DND-41 (cell line): Measurements from ENCODE around the gene STX17.

Experiments
- ATAC-seq: fragments of 200-7000 bp; cut with Tn5 transposase; 3 replicates; pipeline ENCODE4 v1.9.1; 2021; ENCODE audit warnings: low read depth; ENCODE audit not compliant: insufficient read depth
- DNase-seq: peaks from one replicate; pipeline ENCODE4 v3.0.0-alpha.2; 2020
- H2AFZ ChIP-seq: 2 replicates; pipeline ENCODE4 v1.6.0; 2012; ENCODE audit warnings: low read depth, low read length
- H3K27ac ChIP-seq: 2 replicates; pipeline ENCODE4 v1.5.1; 2012; ENCODE audit warnings: low read length, inconsistent platforms
- H3K27me3 ChIP-seq: fragments of 200-600 bp; sonication (generic); 2 replicates; pipeline ENCODE4 v1.6.0; 2012; ENCODE audit warnings: low read length, mild to moderate bottlenecking, inconsistent platforms; ENCODE audit not compliant: insufficient read depth, poor library complexity
- H3K36me3 ChIP-seq: 2 replicates; pipeline ENCODE4 v1.5.1; 2012; ENCODE audit warnings: low read length, inconsistent platforms; ENCODE audit not compliant: insufficient read depth
- H3K4me1 ChIP-seq: 2 replicates; pipeline ENCODE4 v1.5.1; 2012; ENCODE audit warnings: mild to moderate bottlenecking, low read length; ENCODE audit not compliant: insufficient read depth
- H3K4me2 ChIP-seq: 2 replicates; pipeline ENCODE4 v1.6.0; 2012; ENCODE audit warnings: mild to moderate bottlenecking, moderate library complexity, low read length, inconsistent platforms; ENCODE audit not compliant: insufficient read depth
- H3K4me3 ChIP-seq, 2 experiments: fragments of 200-600 bp in 1 of 2; shearing (Covaris generic) in 1 of 2; 2 replicates each; pipeline ENCODE4 v1.5.1; 2012 to 2016; ENCODE audit warnings: inconsistent platforms in 2 of 2, low read length in 2 of 2, mild to moderate bottlenecking in 2 of 2, low read depth in 1 of 2, moderate library complexity in 1 of 2
- H3K79me2 ChIP-seq: 2 replicates; pipeline ENCODE4 v1.6.0; 2012; ENCODE audit warnings: low read length, inconsistent platforms; ENCODE audit not compliant: insufficient read depth
- H3K9ac ChIP-seq: 2 replicates; pipeline ENCODE4 v1.6.0; 2012; ENCODE audit warnings: low read depth, mild to moderate bottlenecking, inconsistent platforms, low read length, moderate library complexity
- H3K9me3 ChIP-seq: 2 replicates; pipeline ENCODE4 v1.5.1; 2012; ENCODE audit warnings: low read length, moderate library complexity, mild to moderate bottlenecking, inconsistent platforms; ENCODE audit not compliant: insufficient read depth, severe bottlenecking
- H4K20me1 ChIP-seq: 2 replicates; pipeline ENCODE4 v1.6.0; 2012; ENCODE audit warnings: low read length; ENCODE audit not compliant: insufficient read depth
- CTCF ChIP-seq: IDR thresholded peaks from 2 replicates; pipeline ENCODE4 v1.5.1; 2012; ENCODE audit warnings: borderline replicate concordance, low read length, moderate library complexity, mild to moderate bottlenecking; ENCODE audit not compliant: poor library complexity, severe bottlenecking; ENCODE audit errors: extremely low read depth
- EZH2 ChIP-seq: IDR thresholded peaks from 3 replicates; pipeline ENCODE4 v1.6.1; 2012; ENCODE audit warnings: borderline replicate concordance, low read depth, mild to moderate bottlenecking, moderate library complexity, low read length, inconsistent platforms; ENCODE audit not compliant: severe bottlenecking

Gene STX17

GRCh38 chr9:99999797-100000196, 93.3 kb downstream of the STX17 start:
- Histone ChIP-seq H3K36me3 (peaks cover 20% of the 10 kb centered on the region), H4K20me1 (no peaks in the 10 kb centered on the region), H3K9me3 (no peaks in the 10 kb centered on the region), H3K4me3 (no peak overlapping the region), H3K27ac (no peak overlapping the region), H2AFZ (no peak overlapping the region), H3K9ac (no peak overlapping the region), H3K4me2 (no peak overlapping the region), H3K4me1 (no peaks in the 10 kb centered on the region), H3K27me3 (no peaks in the 10 kb centered on the region), H3K79me2 (no peaks in the 10 kb centered on the region)
- TF ChIP-seq CTCF (no peak), EZH2 (no peak)
- DNase-seq, result no peak
- no peak for ATAC-seq

GRCh38 chr9:100011062-100011681, 104.7 kb downstream of the STX17 start:
- no peak overlapping the region for H3K4me3 ChIP-seq

GRCh38 chr9:100012279-100012678, 105.8 kb downstream of the STX17 start:
- H3K36me3 ChIP-seq, result peaks cover 39% of the 10 kb centered on the region
- no peaks in the 10 kb centered on the region for H3K4me1 ChIP-seq
- no peaks in the 10 kb centered on the region for H4K20me1 ChIP-seq
- H3K4me2 ChIP-seq, result no peak overlapping the region
- ATAC-seq (no peak), DNase-seq (no peak)
- no peaks in the 10 kb centered on the region for H3K79me2 ChIP-seq
- TF ChIP-seq EZH2 (no peak), CTCF (no peak)
- no peak overlapping the region for H3K4me3 ChIP-seq
- no peak overlapping the region for H2AFZ ChIP-seq
- H3K9me3 ChIP-seq, result peaks cover 5% of the 10 kb centered on the region
- no peak overlapping the region for H3K9ac ChIP-seq
- no peak overlapping the region for H3K27ac ChIP-seq
- no peaks in the 10 kb centered on the region for H3K27me3 ChIP-seq

More at GRCh38 chr9:100011062-100011681, 104.7 kb downstream of the STX17 start:
- Histone ChIP-seq H3K79me2 (no peaks in the 10 kb centered on the region), H4K20me1 (no peaks in the 10 kb centered on the region), H3K27me3 (no peaks in the 10 kb centered on the region), H3K4me2 (no peak overlapping the region), H3K9me3 (peaks cover 5% of the 10 kb centered on the region), H3K36me3 (peaks cover 40% of the 10 kb centered on the region), H3K4me1 (no peaks in the 10 kb centered on the region), H3K9ac (no peak overlapping the region), H2AFZ (no peak overlapping the region), H3K27ac (no peak overlapping the region)
- peak; percentile 52; the same call in 2 of the 3 replicates for ATAC-seq
- peak; percentile 24 for DNase-seq
- no peak for TF ChIP-seq EZH2
- peak; percentile 71 for TF ChIP-seq CTCF
